ENCODE measurements around the gene ABR. TPM values are rescaled to one million over a fixed set of nuclear protein-coding genes. Genes with fewer than 3 reads are reported as not detected.
"Not testable (repeated sequence)": the region's sequence is repeated elsewhere in the genome, so short reads cannot be mapped to it uniquely, and the experiment has no call there.

Gene ABR
- polyA plus RNA-seq, 1 donor from 2014 or later: 34.5 TPM

GRCh38 chr17:1074886-1075605 lies 104.7 kb downstream of the ABR start (continued):
- no peak for TF ChIP-seq CTCF (IDR thresholded peaks at IDR 0.05; ENCODE audit: poor library complexity, severe bottlenecking)

- H3K9me3 ChIP-seq (ENCODE audit: low read length); H3K27ac ChIP-seq (ENCODE audit: low read length); H2AFZ ChIP-seq (ENCODE audit: low read depth, low read length); H3K27me3 ChIP-seq (ENCODE audit: insufficient read depth, low read depth, low read length); H3K4me2 ChIP-seq (ENCODE audit: low read length); H3K79me2 ChIP-seq (replicated peaks; ENCODE audit: insufficient read depth, low read length); H3K4me3 ChIP-seq (ENCODE audit: low read length); H3F3A ChIP-seq (ENCODE audit: insufficient read depth, low read length, poor library complexity, severe bottlenecking); H4K20me1 ChIP-seq (ENCODE audit: insufficient read depth); H3K9me2 ChIP-seq (ENCODE audit: insufficient read depth, low read length); H3K36me3 ChIP-seq (ENCODE audit: insufficient read depth, low read length): not testable (repeated sequence)
- peak overlapping the region; percentile 3 for H3K9ac ChIP-seq (ENCODE audit: low read length)
These were observed 105.7 kb downstream of the ABR start for GRCh38 chr17:1073963-1074625.

GRCh38 chr17:1073241-1073962 lies 106.4 kb downstream of the ABR start:
- no peaks in the 10 kb centered on the region for H4K20me1 ChIP-seq (ENCODE audit: insufficient read depth)
- H3K4me3 ChIP-seq (ENCODE audit: low read length): no peak overlapping the region
- H3K9me3 ChIP-seq (ENCODE audit: low read length): no peaks in the 10 kb centered on the region
- no peak overlapping the region for H3K9ac ChIP-seq (ENCODE audit: low read length)
- H3K4me2 ChIP-seq (ENCODE audit: low read length): no peak overlapping the region
- no peak overlapping the region for H3K27ac ChIP-seq (ENCODE audit: low read length)
- no peaks in the 10 kb centered on the region for H3F3A ChIP-seq (ENCODE audit: insufficient read depth, low read length, poor library complexity, severe bottlenecking)
- no peaks in the 10 kb centered on the region for H3K27me3 ChIP-seq (ENCODE audit: insufficient read depth, low read depth, low read length)
- H3K9me2 ChIP-seq (ENCODE audit: insufficient read depth, low read length): no peaks in the 10 kb centered on the region
- no peaks in the 10 kb centered on the region for H3K79me2 ChIP-seq (replicated peaks; ENCODE audit: insufficient read depth, low read length)
- no peak for TF ChIP-seq REST (IDR thresholded peaks at IDR 0.05; ENCODE audit: borderline replicate concordance)
- TF ChIP-seq RAD21 (conservative IDR thresholded peaks at IDR 0.05): no peak
- no peak for TF ChIP-seq MXI1 (conservative IDR thresholded peaks at IDR 0.05; ENCODE audit: poor library complexity, severe bottlenecking)
- TF ChIP-seq EP300 (conservative IDR thresholded peaks at IDR 0.05; ENCODE audit: poor library complexity, severe bottlenecking): no peak
- no peak for TF ChIP-seq EZH2 (IDR thresholded peaks at IDR 0.05; ENCODE audit: borderline replicate concordance, insufficient read depth, low read length, poor library complexity, severe bottlenecking)
- no peak for TF ChIP-seq TAF1 (IDR thresholded peaks at IDR 0.05; ENCODE audit: low read depth)
- TF ChIP-seq CTCF (IDR thresholded peaks at IDR 0.05; ENCODE audit: poor library complexity, severe bottlenecking): no peak
- TF ChIP-seq SMC3 (conservative IDR thresholded peaks at IDR 0.05; ENCODE audit: poor library complexity): no peak
- TF ChIP-seq POLR2AphosphoS5 (IDR thresholded peaks at IDR 0.05): no peak
- no peak overlapping the region for H2AFZ ChIP-seq (ENCODE audit: low read depth, low read length)
- H3K36me3 ChIP-seq (ENCODE audit: insufficient read depth, low read length): no peaks in the 10 kb centered on the region
